HG02938 (cell line): ENCODE data around the gene RABIF.

Experiments
- ATAC-seq: cut with Tn5 transposase; IDR thresholded peaks from one replicate; pipeline ENCODE4 v1.9.1; 2021; ENCODE audit warnings: mild to moderate bottlenecking, moderate library complexity; ENCODE audit not compliant: unreplicated experiment

The RABIF gene

GRCh38 chr1:202879128-202879527 lies 9.8 kb downstream of the RABIF start:
- no peak for ATAC-seq

DNA sequence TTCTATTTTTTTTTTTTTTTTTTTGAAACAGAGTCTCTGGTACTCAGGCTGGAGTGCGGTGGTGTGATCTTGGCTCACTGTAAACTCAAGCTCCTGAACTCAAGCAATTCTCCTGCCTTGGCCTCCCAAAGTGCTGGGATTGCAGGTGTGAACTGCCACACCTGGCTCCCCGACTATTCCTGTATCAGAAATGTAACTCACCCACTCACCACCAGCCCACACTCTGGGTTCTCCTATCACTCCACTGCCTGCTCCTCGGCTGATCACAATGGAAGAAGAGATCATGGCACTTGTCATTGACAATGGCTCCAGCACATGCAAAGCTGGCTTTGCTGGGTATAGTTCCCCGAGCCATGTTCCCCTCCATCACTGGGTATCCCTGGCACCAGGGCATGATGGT lies 15.9 kb downstream of the RABIF start:
- ATAC-seq = no peak

DNA sequence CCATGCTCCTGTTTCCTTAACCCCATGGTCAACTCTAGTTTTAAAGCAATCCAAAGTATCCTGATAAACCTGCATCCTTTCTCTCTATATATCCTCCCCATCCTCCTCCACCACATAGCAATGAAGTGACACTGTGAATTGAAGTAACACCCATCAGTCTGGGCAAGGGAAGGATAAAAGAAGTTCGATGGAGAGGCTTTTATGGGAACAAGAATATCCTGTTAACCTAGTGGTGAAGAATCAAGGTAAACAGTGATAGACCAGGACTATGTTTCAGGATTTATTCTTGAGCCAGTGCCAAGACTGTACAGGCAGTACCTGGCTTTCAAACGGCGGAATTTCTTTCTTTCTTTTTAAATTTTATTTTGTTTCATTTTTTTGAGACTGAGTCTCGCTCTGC lies 17.6 kb downstream of the RABIF start:
- no peak for ATAC-seq

DNA sequence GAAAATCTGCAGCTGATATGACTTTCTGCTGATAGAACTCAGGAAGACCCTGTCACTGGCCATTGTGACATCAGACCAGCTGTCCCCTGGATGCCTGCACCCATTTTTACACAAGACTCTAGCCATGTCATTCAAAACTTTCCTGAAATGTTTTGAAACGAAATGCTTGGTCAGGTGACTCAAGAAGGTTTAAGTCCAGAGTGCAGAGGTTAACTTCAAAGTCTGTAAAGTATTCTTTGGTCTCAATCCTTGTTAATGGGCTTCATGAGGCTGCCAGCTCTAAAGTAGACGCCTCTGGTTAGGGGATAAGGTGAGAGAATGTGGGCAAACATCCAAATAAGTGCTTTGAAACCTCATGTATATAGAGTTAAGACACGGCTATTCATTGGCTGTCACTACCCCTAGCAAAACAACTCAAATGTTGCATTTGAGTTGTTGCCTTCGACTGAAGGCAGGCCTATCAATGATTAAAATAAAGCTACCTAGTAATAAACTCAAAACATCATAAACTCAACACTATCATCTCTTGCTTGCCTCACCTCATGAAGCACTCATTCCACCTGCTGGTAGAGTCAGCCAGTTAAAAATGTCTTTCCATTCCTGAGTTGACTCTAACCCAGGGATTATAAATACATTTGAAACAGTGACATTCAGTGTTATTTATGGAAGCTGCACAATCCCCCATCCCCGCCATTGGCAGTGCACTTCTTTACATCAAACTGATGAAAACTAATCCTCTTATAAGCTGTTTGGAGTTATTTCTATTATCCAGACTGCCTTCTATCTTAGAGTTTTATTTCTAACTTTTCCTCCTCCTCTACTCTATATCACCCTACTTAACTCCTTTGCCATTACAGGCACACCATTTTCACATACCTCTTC lies 26.0 kb downstream of the RABIF start:
- no peak for ATAC-seq

- ATAC-seq = peak; percentile 83
Observed at GRCh38 chr1:202861420-202862132, 27.4 kb downstream of the RABIF start.

DNA sequence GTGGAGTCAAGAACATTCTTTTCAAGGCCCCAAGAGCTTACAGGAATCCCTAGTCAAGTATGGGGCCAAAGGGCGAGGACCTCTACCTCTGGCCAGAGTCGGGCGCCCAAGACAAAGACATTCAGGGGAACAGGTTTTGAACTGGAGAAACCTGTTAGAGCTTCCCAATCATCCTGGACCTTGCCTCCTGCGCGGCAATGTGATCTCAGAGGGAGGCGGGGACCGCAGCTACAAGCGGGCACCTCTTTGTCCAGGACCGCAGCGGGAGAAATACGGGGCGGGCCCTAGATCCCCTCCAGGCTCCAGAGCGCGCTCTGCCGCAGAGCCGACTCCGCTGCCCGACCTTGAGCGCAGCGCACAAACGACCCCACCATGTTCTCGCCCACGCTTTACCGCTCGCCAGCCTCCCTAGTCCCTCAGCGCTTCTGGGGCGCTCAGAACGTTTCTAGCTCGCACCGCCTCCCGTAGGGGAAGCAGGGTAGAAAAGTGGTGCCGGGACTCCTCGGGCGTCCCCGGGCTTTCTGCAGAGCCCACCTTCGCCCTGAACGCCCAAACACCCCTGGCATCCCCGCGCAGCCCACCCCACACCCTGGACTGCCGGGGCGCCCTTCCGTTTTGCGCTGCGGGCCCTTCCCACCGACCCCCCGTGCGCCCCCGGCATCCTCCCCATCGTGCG lies 28.1 kb downstream of the RABIF start:
- ATAC-seq = no peak

DNA sequence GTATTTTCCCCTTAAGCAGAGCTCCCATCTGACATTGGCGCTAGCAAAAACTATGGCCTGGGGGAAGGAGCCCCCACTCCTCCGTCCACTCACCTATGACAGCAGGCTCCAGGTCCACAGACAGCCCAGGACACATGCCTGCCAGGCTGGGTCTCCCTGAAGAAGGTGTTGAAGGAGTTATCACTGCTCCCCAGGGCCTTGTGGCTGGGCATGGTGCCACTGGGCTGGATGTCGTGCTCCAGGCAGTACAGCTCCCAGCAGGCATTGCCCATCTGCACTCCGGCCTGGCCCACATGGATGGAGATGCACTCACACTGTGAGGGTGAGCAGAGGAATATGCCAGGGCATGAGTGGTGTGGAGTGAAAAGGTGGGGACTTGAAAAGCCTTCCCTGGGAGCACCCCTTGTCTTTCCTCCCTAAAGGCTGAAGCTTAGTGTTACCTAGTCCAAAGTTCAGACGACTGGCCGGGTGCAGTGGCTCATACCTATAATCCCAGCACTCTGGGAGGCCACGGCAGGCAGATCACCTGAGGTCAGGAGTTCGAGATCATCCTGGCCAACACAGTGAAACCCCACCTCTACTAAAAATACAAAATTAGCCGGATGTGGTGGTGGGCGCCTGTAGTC lies 30.0 kb downstream of the RABIF start:
- no peak for ATAC-seq

- ATAC-seq = no peak
Observed at GRCh38 chr1:202858331-202858730, 30.6 kb downstream of the RABIF start.

GRCh38 chr1:202857136-202857610 lies 31.8 kb downstream of the RABIF start:
- ATAC-seq = no peak

DNA sequence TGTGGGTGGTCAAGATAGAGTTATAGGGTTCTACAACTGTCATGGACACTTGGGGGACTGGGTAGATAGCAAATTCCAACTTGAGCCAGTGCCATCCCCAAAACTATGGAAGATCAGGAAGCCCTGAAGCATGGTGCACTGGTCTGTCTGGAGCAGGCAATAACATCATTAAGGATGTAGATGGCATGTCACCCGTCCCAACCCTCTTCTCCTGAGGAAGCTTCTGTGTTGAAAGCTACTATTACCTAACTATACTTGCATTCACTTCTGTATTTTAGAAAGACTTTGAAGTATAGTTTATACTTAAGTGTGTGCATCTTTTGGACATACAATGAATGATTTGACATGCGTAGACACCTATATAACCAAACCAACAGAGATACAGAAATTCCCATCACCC lies 32.9 kb downstream of the RABIF start:
- ATAC-seq = no peak

DNA sequence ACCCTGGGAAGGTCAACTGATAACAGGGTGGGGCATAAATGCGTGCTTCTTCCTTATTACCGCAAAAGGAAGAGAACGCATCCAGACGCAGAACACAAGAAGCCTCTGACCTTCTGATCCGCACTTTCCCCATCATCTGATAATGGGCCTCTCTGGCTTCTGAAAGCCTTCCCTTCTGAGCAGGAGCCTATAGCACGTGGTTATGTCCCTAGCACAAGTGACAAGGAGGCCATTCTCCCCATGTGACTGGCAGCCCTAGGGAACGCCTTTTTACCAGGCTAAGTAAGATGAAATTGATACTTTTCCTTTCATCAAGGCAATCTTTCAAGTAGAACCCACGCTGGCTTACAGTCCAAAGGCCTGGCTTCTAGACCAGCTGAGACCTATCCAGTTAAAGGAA lies 34.2 kb downstream of the RABIF start:
- ATAC-seq = no peak

DNA sequence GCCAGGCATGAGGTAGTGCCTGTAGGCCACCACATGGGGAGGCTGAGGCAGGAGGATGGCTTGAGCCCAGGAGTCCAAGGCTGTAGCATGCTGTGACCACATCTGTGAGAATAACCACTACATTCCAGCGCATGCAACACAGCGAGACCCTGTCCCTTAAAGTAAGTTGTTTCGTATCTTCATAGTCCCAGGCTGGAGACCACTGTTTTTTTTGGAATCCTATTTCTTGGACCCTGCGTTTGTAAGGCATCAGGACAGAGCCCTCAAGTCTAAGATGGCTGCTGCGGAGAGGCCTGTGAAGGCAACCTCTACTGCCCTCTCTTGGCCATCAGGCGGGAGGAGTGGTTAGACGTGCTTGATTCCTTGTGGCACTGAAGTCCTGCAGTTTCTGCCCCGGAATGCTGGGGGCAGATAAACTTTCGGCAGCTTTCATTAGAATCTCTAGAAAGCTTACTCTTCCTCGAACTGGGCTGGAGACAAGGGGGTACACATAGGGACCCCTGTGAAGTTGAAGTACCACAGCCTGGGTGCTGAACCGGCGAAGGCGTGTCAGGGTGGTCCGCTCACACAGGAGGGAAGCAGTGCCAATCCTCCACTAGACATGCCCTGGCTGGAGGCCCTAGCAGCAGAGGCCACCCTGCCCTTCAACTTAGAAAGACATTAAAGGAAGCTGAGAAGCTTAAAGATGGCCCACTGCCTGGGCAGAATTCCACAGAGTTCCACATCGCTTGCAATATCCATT lies 36.6 kb downstream of the RABIF start:
- no peak for ATAC-seq

DNA sequence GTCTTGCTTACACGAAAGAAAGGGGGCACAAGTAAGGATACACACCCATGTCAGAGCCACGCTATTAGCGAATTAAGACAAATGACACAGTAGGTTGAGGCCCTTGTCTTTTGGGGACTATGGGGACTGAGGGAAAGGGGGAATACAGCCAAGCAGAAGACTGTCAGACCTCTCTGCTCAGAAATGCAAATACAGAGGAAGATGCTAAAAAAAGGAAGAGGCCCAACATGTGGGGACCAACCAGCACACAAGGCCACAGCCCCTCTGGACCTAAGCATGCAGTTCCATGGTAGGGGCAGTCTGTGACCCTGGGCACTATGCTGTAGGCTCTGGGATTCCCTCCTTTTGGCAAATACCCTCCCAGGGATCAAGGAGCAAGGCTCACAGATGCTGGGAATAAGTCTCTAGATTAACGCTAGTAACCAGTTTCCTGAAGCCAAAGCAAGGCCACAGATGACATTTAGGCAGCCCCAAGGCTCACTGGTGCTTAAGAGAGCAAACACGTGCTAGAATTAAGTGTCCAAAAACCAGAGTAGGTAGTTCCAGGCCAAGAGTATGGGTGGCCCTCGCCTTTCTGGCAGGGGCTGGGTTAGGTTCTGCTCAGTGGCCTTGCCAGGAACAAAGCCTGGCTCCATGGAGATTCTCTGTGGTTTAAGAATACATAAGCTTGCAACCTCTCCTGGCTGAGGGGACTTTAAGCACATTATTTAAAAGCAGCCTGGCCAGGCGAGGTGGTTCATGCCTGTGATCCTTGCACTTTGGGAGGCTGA lies 38.2 kb downstream of the RABIF start:
- no peak for ATAC-seq

GRCh38 chr1:202848191-202848542 lies 40.8 kb downstream of the RABIF start:
- ATAC-seq = no peak

DNA sequence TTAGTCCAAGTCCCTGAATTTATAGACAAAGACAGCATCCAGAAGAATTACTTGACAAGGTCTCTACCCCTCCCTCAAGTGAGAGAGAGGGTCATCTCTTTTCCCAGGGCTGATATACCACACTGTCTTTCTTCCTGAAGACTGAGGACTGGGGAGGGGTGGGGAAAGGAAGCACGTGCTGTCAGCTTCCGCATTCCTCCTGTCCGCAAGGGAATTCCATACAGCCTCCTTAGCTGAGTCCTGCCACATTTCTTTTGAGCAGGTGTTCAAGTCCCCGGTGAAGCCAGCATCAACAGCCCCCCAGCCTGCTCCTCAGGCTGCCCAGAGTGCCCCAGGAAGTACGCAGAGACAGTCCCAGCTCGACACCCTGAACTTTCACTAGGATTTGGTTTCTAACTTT lies 44.0 kb downstream of the RABIF start:
- no peak for ATAC-seq

- no peak for ATAC-seq
Observed at GRCh38 chr1:202844259-202844658, 44.7 kb downstream of the RABIF start.

- no peak for ATAC-seq
Observed at GRCh38 chr1:202843081-202843480, 45.9 kb downstream of the RABIF start.

DNA sequence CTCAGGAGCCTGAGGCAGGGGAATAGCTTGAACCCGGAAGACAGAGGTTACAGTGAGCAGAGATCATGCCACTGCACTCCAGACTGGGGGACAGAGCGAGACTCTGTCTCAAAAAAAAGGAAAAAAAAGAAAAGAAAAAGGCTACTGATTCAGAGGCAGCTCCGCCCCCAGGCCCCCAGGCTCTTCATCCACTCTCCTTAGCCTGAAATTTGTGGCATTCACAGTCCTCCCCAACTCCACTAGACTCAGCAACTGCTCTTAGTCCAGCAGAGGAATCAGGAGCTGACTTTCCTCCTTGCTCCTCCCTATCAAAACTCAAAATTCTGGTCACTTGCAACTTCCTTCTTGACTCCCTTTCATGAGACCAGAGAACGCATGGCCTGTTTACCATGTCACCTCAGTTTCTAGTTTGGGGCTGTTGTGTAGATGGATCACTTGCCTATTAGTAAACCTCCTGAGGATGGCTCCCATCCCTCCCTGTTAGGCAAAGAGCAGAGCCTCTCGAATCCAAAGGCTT lies 51.1 kb downstream of the RABIF start:
- ATAC-seq = no peak

- no peak for ATAC-seq
Observed at GRCh38 chr1:202836623-202837403, 52.1 kb downstream of the RABIF start.
